Upper lobe of right lung (tissue), 1 donor: ENCODE measurements around the gene COL21A1. TPM values are rescaled to one million over a fixed set of nuclear protein-coding genes. Genes with fewer than 3 reads are reported as not detected.

Experiments
- ATAC-seq: fragments of 200-7000 bp; cut with Tn5 transposase; one replicate; pipeline ENCODE4 v1.9.1; 2020; ENCODE audit warnings: mild to moderate bottlenecking, moderate library complexity
- DNase-seq: peaks from one replicate; pipeline ENCODE4 v3.0.0-alpha.2; 2020
- H3K27ac ChIP-seq: fragments of 200-600 bp; one replicate; pipeline ENCODE4 v1.8.0; 2022
- H3K27me3 ChIP-seq: fragments of 200-600 bp; one replicate; pipeline ENCODE4 v1.8.0; 2022; ENCODE audit warnings: mild to moderate bottlenecking
- H3K36me3 ChIP-seq: fragments of 200-600 bp; one replicate; pipeline ENCODE4 v1.8.0; 2022
- H3K4me1 ChIP-seq: fragments of 200-600 bp; one replicate; pipeline ENCODE4 v1.8.0; 2022
- H3K4me3 ChIP-seq: fragments of 200-600 bp; one replicate; pipeline ENCODE4 v1.8.0; 2022; ENCODE audit warnings: mild to moderate bottlenecking
- H3K9me3 ChIP-seq: fragments of 200-600 bp; one replicate; pipeline ENCODE4 v1.8.0; 2022
- CTCF ChIP-seq: fragments of 200-600 bp; IDR thresholded peaks from one replicate; pipeline ENCODE4 v1.8.0; 2022; ENCODE audit warnings: antibody characterized with exemption
- intact Hi-C: fragments of 100-400 bp; cut with DNase I; formaldehyde crosslinking; loops from one replicate; pipeline ENCODE4 v1.11.0; 2022
- total RNA-seq: library from RNA; stranded (reverse); fragmentation: NEBNext Ultra II Directional; extraction: Animal tissue kit (Norgen Biotek cat#: 25700); gene quantifications from one replicate; pipeline ENCODE4 v1.2.1, GENCODE V29; 2021
- donor health status: DM: no; HTN: yes; CAD: no; lungs with severe emphysema.

Gene COL21A1
- total RNA-seq, 1 donor from 2014 or later, result 15.6 TPM

- intact Hi-C loops, result no loop called here
- H3K36me3 ChIP-seq, result no peaks in the 10 kb centered on the region
- DNase-seq, result no peak
- no peak overlapping the region for H3K27ac ChIP-seq
- ATAC-seq, result no peak
- no peaks in the 10 kb centered on the region for H3K4me1 ChIP-seq
- H3K9me3 ChIP-seq, result no peaks in the 10 kb centered on the region
- H3K27me3 ChIP-seq, result no peaks in the 10 kb centered on the region
- H3K4me3 ChIP-seq, result no peak overlapping the region
- TF ChIP-seq CTCF, result no peak
Measured at GRCh38 chr6:56255349-56255748, 8.0 kb upstream of the COL21A1 start.

- Histone ChIP-seq H3K36me3 (no peaks in the 10 kb centered on the region), H3K27me3 (no peaks in the 10 kb centered on the region), H3K4me3 (no peak overlapping the region), H3K27ac (no peak overlapping the region), H3K9me3 (no peaks in the 10 kb centered on the region), H3K4me1 (no peaks in the 10 kb centered on the region)
- ATAC-seq (peak; percentile 57), DNase-seq (no peak)
- intact Hi-C loops, result no loop called here
- no peak for TF ChIP-seq CTCF
Measured at GRCh38 chr6:56250266-56250665, 2.9 kb upstream of the COL21A1 start.

- no peaks in the 10 kb centered on the region for H3K27me3 ChIP-seq
- H3K36me3 ChIP-seq, result no peaks in the 10 kb centered on the region
- no peak for TF ChIP-seq CTCF
- DNase-seq (no peak), ATAC-seq (no peak)
- intact Hi-C loops, result no loop called here
- peak overlapping the region; percentile 52 for H3K4me3 ChIP-seq
- H3K9me3 ChIP-seq, result no peaks in the 10 kb centered on the region
- peaks cover 4% of the 10 kb centered on the region for H3K4me1 ChIP-seq
- H3K27ac ChIP-seq, result peak overlapping the region; percentile 39
Measured at GRCh38 chr6:56247654-56248122, 308 bp upstream of the COL21A1 start.

- DNase-seq (no peak), ATAC-seq (no peak)
Measured at GRCh38 chr6:56246541-56246880, 869 bp downstream of the COL21A1 start.

GRCh38 chr6:56245903-56246351, 1.5 kb downstream of the COL21A1 start:
- Histone ChIP-seq H3K27ac (no peak overlapping the region), H3K4me3 (peak overlapping the region; percentile 52)
- no peak for ATAC-seq

More at GRCh38 chr6:56246541-56246880, 869 bp downstream of the COL21A1 start:
- Histone ChIP-seq H3K27me3 (no peaks in the 10 kb centered on the region), H3K9me3 (no peaks in the 10 kb centered on the region), H3K4me1 (peaks cover 6% of the 10 kb centered on the region), H3K36me3 (no peaks in the 10 kb centered on the region), H3K4me3 (peak overlapping the region; percentile 52), H3K27ac (peak overlapping the region; percentile 39)
- intact Hi-C loops, result no loop called here
- TF ChIP-seq CTCF, result no peak

More at GRCh38 chr6:56245903-56246351, 1.5 kb downstream of the COL21A1 start:
- no peak for TF ChIP-seq CTCF
- no peak for DNase-seq
- H3K27me3 ChIP-seq, result no peaks in the 10 kb centered on the region
- intact Hi-C loops, result no loop called here
- no peaks in the 10 kb centered on the region for H3K36me3 ChIP-seq
- H3K4me1 ChIP-seq, result peaks cover 6% of the 10 kb centered on the region
- no peaks in the 10 kb centered on the region for H3K9me3 ChIP-seq
